ENCODE data around the gene CLCNKB. TPM values are rescaled to one million over a fixed set of nuclear protein-coding genes. Genes with fewer than 3 reads are reported as not detected.
"Not testable (repeated sequence)": the region's sequence is repeated elsewhere in the genome, so short reads cannot be mapped to it uniquely, and the experiment has no call there.

The CLCNKB gene
- total and polyA plus RNA-seq, 7 donors: 0.04 to 0.71 (median 0.30) TPM; not detected in 3

GRCh38 chr1:16041200-16041599, 2.4 kb upstream of the CLCNKB start:
- Histone ChIP-seq H3K9me3 (no peaks in the 10 kb centered on the region), H3K36me3 (no peaks in the 10 kb centered on the region), H3K27ac (no peak overlapping the region), H3K27me3 (no peaks in the 10 kb centered on the region), H3K4me1 (no peaks in the 10 kb centered on the region), H3K4me3 (no peak overlapping the region)
- intact Hi-C loops (cut with DNase I): no loop called here
- DNase-seq: no peak
- WGBS, 2 donors: 70 to 90% methylated on average over 8 of the region's 8 CpGs
- TF ChIP-seq EP300 (IDR thresholded peaks at IDR 0.05): no peak
- no peak for TF ChIP-seq CTCF (IDR thresholded peaks at IDR 0.05)
- TF ChIP-seq POLR2AphosphoS5 (IDR thresholded peaks at IDR 0.05): no peak
- no peak for TF ChIP-seq POLR2A (IDR thresholded peaks at IDR 0.05)

- intact Hi-C loops (cut with DNase I): no loop called here
Observed at GRCh38 chr1:16042096-16042495, 1.5 kb upstream of the CLCNKB start.

DNA sequence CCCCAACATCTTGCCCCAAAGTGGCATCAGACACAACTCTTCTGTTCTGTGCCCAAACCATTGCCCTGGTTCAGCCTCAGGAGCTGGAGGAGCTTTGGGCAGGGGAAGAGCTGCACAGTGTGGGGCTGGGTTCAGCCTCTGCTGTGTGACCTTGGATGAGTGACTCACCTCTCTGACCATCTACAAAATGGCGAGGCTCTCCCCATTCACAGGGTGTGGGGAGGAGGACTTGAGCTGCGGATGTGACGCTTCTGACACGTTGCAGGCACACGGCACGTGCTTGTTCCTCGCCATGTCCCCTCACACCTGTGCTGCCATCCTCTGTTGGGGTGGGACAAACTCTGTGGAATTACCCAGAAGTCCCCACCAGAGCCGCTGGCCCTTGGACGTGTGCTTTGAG, 928 bp upstream of the CLCNKB start:
- WGBS, 2 donors: 82 to 85% methylated on average over 9 of the region's 9 CpGs
- H3K27me3 ChIP-seq; H3K36me3 ChIP-seq; H3K9me3 ChIP-seq; H3K4me3 ChIP-seq; H3K4me1 ChIP-seq; intact Hi-C loops (cut with DNase I); DNase-seq; H3K27ac ChIP-seq: not testable (repeated sequence)

More at GRCh38 chr1:16042096-16042495, 1.5 kb upstream of the CLCNKB start:
- no peak for TF ChIP-seq CTCF (IDR thresholded peaks at IDR 0.05)
- no peak for TF ChIP-seq POLR2AphosphoS5 (IDR thresholded peaks at IDR 0.05)
- no peak for TF ChIP-seq EP300 (IDR thresholded peaks at IDR 0.05)
- no peak for TF ChIP-seq POLR2A (IDR thresholded peaks at IDR 0.05)
- no peak overlapping the region for H3K4me3 ChIP-seq
- 88 to 92% methylated on average over 9 of the region's 9 CpGs for WGBS, 2 donors
- DNase-seq: no peak
- no peaks in the 10 kb centered on the region for H3K9me3 ChIP-seq
- H3K27ac ChIP-seq: no peak overlapping the region
- no peaks in the 10 kb centered on the region for H3K4me1 ChIP-seq
- H3K36me3 ChIP-seq: no peaks in the 10 kb centered on the region
- H3K27me3 ChIP-seq: no peaks in the 10 kb centered on the region

- intact Hi-C loops (cut with DNase I): no loop called here
Observed at GRCh38 chr1:16043950-16044349, 368 bp downstream of the CLCNKB start.

DNA sequence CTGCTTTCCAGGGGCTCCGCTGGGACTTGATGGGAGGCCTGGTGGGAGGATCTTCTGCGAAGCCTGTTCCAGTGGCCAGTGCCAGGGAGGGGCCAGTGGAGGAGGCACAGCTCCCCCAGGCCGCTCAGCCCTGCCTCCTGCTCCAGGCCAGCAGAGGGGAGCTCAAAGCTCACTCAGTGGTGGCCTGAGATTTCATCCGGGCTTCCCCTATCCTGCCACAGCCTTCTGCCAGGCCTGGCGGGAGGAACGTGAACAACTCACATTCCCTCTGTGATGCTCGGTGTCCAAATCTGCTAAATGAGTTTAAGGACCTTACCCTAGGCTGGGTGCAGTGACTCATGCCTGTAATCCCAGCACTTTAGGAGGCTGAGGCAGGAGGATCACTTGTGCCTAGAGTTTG, 3.3 kb downstream of the CLCNKB start:
- no peaks in the 10 kb centered on the region for H3K9me3 ChIP-seq
- no peaks in the 10 kb centered on the region for H3K27me3 ChIP-seq
- peaks cover 0 to 9% (median 7%) of the 10 kb centered on the region in 4 donors for H3K4me1 ChIP-seq
- 71 to 79% methylated on average over 7 of the region's 7 CpGs for WGBS, 2 donors
- H3K36me3 ChIP-seq: no peaks in the 10 kb centered on the region
- H3K4me3 ChIP-seq: no peak overlapping the region
- H3K27ac ChIP-seq: no peak overlapping the region
- DNase-seq: no peak
- TF ChIP-seq POLR2A (IDR thresholded peaks at IDR 0.05): no peak
- TF ChIP-seq CTCF (IDR thresholded peaks at IDR 0.05): no peak
- TF ChIP-seq EP300 (IDR thresholded peaks at IDR 0.05): no peak
- no peak for TF ChIP-seq POLR2AphosphoS5 (IDR thresholded peaks at IDR 0.05)
- intact Hi-C loops (cut with DNase I): no loop called here

More at GRCh38 chr1:16043950-16044349, 368 bp downstream of the CLCNKB start:
- WGBS, 2 donors: 89 to 90% methylated on average over 5 of the region's 5 CpGs
- Histone ChIP-seq H3K4me1 (peaks cover 0 to 6% (median 5%) of the 10 kb centered on the region in 4 donors), H3K27me3 (no peaks in the 10 kb centered on the region), H3K36me3 (no peaks in the 10 kb centered on the region), H3K9me3 (no peaks in the 10 kb centered on the region), H3K27ac (no peak overlapping the region), H3K4me3 (no peak overlapping the region)
- no peak for DNase-seq
- TF ChIP-seq POLR2A (IDR thresholded peaks at IDR 0.05) (no peak), POLR2AphosphoS5 (IDR thresholded peaks at IDR 0.05) (no peak), EP300 (IDR thresholded peaks at IDR 0.05) (no peak), CTCF (IDR thresholded peaks at IDR 0.05) (no peak)

Measured in sigmoid colon (tissue), 7 donors.